GM12892 (cell line): Measurements from ENCODE around the gene ZNF718.

Experiments used
- POLR2A ChIP-seq: IDR thresholded peaks from 2 replicates; pipeline ENCODE4 v1.6.1; 2011; ENCODE audit warnings: low read depth, low read length, control low read depth
- POLR2AphosphoS5 ChIP-seq: IDR thresholded peaks from 2 replicates; pipeline ENCODE4 v1.6.1; 2011; ENCODE audit warnings: low read depth, low read length, control low read depth

DNA sequence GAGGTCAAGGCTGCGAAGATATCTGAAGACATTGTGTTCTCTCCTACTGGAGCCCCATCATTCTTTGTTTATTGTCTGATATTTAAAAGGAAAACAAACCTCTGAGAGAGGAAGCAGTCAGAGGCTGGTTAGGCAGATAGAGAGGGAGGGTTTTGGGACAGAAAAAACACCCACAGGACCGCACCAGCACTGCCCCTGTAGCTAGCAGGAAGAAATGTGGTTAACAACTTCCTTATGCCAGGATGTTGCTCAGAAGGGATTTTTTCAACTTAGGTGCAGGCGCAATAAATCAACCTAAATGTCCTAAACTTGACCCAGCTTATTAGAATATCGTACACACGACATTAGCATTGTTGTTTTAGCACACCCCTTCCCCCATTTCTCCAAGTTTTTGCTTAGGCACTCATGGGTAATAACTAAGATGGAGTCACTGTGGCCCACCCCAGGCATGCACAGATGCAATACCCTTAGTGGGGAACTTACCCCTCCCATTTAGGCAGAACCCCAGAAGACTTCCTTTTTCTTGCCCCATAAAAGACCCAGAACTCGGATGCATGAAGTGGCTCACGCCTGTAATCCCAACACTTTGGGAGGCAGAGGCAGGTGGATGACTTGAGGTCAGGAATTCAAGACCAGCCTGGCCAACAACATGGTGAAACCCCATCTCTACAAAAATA is 2.8 kb upstream of the ZNF718 start:
- no peak for TF ChIP-seq POLR2AphosphoS5
- TF ChIP-seq POLR2A = no peak
